ENCODE results near the gene TRPM2.

Gene TRPM2

GRCh38 chr21:44353191-44353970, at the start of gene TRPM2:
TSS of gene TRPM2 (plus strand) at chr21:44353621. CDS start at chr21:44353701, 80 bp downstream.
- H3K4me3 ChIP-seq (ENCODE audit: low read depth, low read length), result peak within 1 kb of the TSS; percentile 52
- no peak for TF ChIP-seq CTCF (IDR thresholded peaks at IDR 0.05; ENCODE audit: borderline replicate concordance, insufficient read depth, low read depth, low read length)

GRCh38 chr21:44304011-44304616, 49.3 kb upstream of the TRPM2 start:
- TF ChIP-seq CTCF (IDR thresholded peaks at IDR 0.05; ENCODE audit: borderline replicate concordance, insufficient read depth, low read depth, low read length), result no peak
- H3K4me3 ChIP-seq (ENCODE audit: low read depth, low read length), result no peak overlapping the region

GRCh38 chr21:44304877-44305293, 48.5 kb upstream of the TRPM2 start:
- peak; percentile 72 for TF ChIP-seq CTCF (IDR thresholded peaks at IDR 0.05; ENCODE audit: borderline replicate concordance, insufficient read depth, low read depth, low read length)
- H3K4me3 ChIP-seq (ENCODE audit: low read depth, low read length), result no peak overlapping the region

GRCh38 chr21:44305691-44306090, 47.7 kb upstream of the TRPM2 start:
- H3K4me3 ChIP-seq (ENCODE audit: low read depth, low read length), result no peak overlapping the region
- TF ChIP-seq CTCF (IDR thresholded peaks at IDR 0.05; ENCODE audit: borderline replicate concordance, insufficient read depth, low read depth, low read length), result no peak

- no peak overlapping the region for H3K4me3 ChIP-seq (ENCODE audit: low read depth, low read length)
- TF ChIP-seq CTCF (IDR thresholded peaks at IDR 0.05; ENCODE audit: borderline replicate concordance, insufficient read depth, low read depth, low read length), result no peak
Measured at GRCh38 chr21:44306936-44307704, 46.3 kb upstream of the TRPM2 start.

GRCh38 chr21:44310628-44311507, 42.6 kb upstream of the TRPM2 start:
- H3K4me3 ChIP-seq (ENCODE audit: low read depth, low read length), result no peak overlapping the region
- TF ChIP-seq CTCF (IDR thresholded peaks at IDR 0.05; ENCODE audit: borderline replicate concordance, insufficient read depth, low read depth, low read length), result peak; percentile 29; the same call in 1 of the 2 replicates

Data from GM12875 (cell line).